Neural cell (in vitro differentiated cells): ENCODE results near the gene CNOT10. TPM values are rescaled to one million over a fixed set of nuclear protein-coding genes. Genes with fewer than 3 reads are reported as not detected.

Source experiments
- H2AFZ ChIP-seq: fragments of 200-600, 300-800 bp; sonication (generic), shearing (Covaris generic); 2 replicates; pipeline ENCODE4 v1.6.0; 2014; ENCODE audit warnings: low read depth, mild to moderate bottlenecking, antibody characterized with exemption, low read length, moderate library complexity
- H3F3A ChIP-seq: fragments of 200-600 bp; shearing (Covaris generic); 2 replicates; pipeline ENCODE4 v1.6.1; 2016; ENCODE audit warnings: mild to moderate bottlenecking, moderate library complexity, mixed read lengths, antibody characterized with exemption, low read length; ENCODE audit not compliant: insufficient read depth, poor library complexity, severe bottlenecking
- H3K27ac ChIP-seq: fragments of 200-600, 300-800 bp; sonication (generic), shearing (Covaris generic); 2 replicates; pipeline ENCODE4 v1.5.1; 2014; ENCODE audit warnings: mild to moderate bottlenecking, low read length, moderate library complexity
- H3K27me3 ChIP-seq: fragments of 300-800, 200-600 bp; sonication (generic), shearing (Covaris generic); 2 replicates; pipeline ENCODE4 v1.6.0; 2014; ENCODE audit warnings: mild to moderate bottlenecking, low read depth, low read length, moderate library complexity; ENCODE audit not compliant: insufficient read depth
- H3K36me3 ChIP-seq: fragments of 300-800, 200-600 bp; sonication (generic), shearing (Covaris generic); 2 replicates; pipeline ENCODE4 v1.5.1; 2014; ENCODE audit warnings: mild to moderate bottlenecking, antibody characterized with exemption, low read length, moderate library complexity; ENCODE audit not compliant: insufficient read depth
- H3K4me2 ChIP-seq: fragments of 300-800, 200-600 bp; sonication (generic), shearing (Covaris generic); 2 replicates; pipeline ENCODE4 v1.6.0; 2014; ENCODE audit warnings: mild to moderate bottlenecking, low read length
- H3K4me3 ChIP-seq: fragments of 300-800, 200-600 bp; sonication (generic), shearing (Covaris generic); 2 replicates; pipeline ENCODE4 v1.5.1; 2014; ENCODE audit warnings: mild to moderate bottlenecking, low read length, moderate library complexity
- H3K79me2 ChIP-seq: fragments of 200-600 bp; shearing (Covaris generic); replicated peaks from 2 replicates; pipeline ENCODE4 v1.6.0; 2014; ENCODE audit warnings: mild to moderate bottlenecking, low read length, moderate library complexity; ENCODE audit not compliant: insufficient read depth
- H3K9ac ChIP-seq: fragments of 300-800, 200-600 bp; sonication (generic), shearing (Covaris generic); 2 replicates; pipeline ENCODE4 v1.6.1; 2016; ENCODE audit warnings: mild to moderate bottlenecking, low read length, mixed read lengths
- H3K9me2 ChIP-seq: fragments of 200-600 bp; shearing (Covaris generic); 2 replicates; pipeline ENCODE4 v1.6.1; 2016; ENCODE audit warnings: mild to moderate bottlenecking, low read length, mixed read lengths; ENCODE audit not compliant: insufficient read depth
- H3K9me3 ChIP-seq: fragments of 200-600, 300-800 bp; sonication (generic), shearing (Covaris generic); 2 replicates; pipeline ENCODE4 v1.6.1; 2016; ENCODE audit warnings: mild to moderate bottlenecking, mixed run types, low read length, moderate library complexity, mixed read lengths
- H4K20me1 ChIP-seq: fragments of 200-600 bp; shearing (Covaris generic); 2 replicates; pipeline ENCODE4 v1.6.1; 2016; ENCODE audit warnings: mild to moderate bottlenecking, mixed run types; ENCODE audit not compliant: insufficient read depth
- EP300 ChIP-seq: fragments of 450-650 bp; conservative IDR thresholded peaks from 2 replicates; pipeline ENCODE4 v1.6.1; 2014; ENCODE audit warnings: antibody characterized with exemption, mild to moderate bottlenecking, moderate library complexity; ENCODE audit not compliant: poor library complexity, severe bottlenecking
- EZH2 ChIP-seq: fragments of 200-600, 300-800 bp; shearing (Covaris generic), sonication (generic); IDR thresholded peaks from 2 replicates; pipeline ENCODE4 v1.6.1; 2014; ENCODE audit warnings: antibody characterized with exemption, low read length, borderline replicate concordance, mild to moderate bottlenecking; ENCODE audit not compliant: insufficient read depth, poor library complexity, severe bottlenecking
- MXI1 ChIP-seq: fragments of 450-650 bp; conservative IDR thresholded peaks from 2 replicates; pipeline ENCODE4 v1.6.1; 2014; ENCODE audit warnings: antibody characterized with exemption, mild to moderate bottlenecking; ENCODE audit not compliant: poor library complexity, severe bottlenecking
- POLR2AphosphoS5 ChIP-seq: IDR thresholded peaks from 2 replicates; pipeline ENCODE4 v1.6.1; 2012
- RAD21 ChIP-seq: fragments of 450-650 bp; conservative IDR thresholded peaks from 2 replicates; pipeline ENCODE4 v1.6.1; 2014; ENCODE audit warnings: antibody characterized with exemption, mild to moderate bottlenecking, moderate library complexity
- SMC3 ChIP-seq: fragments of 450-650 bp; conservative IDR thresholded peaks from 2 replicates; pipeline ENCODE4 v1.6.1; 2014; ENCODE audit warnings: antibody characterized with exemption, mild to moderate bottlenecking, moderate library complexity; ENCODE audit not compliant: poor library complexity
- TAF1 ChIP-seq: IDR thresholded peaks from 2 replicates; pipeline ENCODE4 v1.6.1; 2012; ENCODE audit warnings: low read depth
- polyA plus RNA-seq: library from polyadenylated mRNA; depleted of rRNA; stranded (reverse); fragments of >200 nt; gene quantifications from 2 replicates; pipeline ENCODE4 v1.2.3, GENCODE V29; 2014
- TF ChIP-seq, protein P1 (sequence below): fragments of 450-650 bp; IDR thresholded peaks from 2 replicates; pipeline ENCODE4 v1.5.1; 2014; ENCODE audit warnings: antibody characterized with exemption, mild to moderate bottlenecking, moderate library complexity; ENCODE audit not compliant: poor library complexity, severe bottlenecking
- TF ChIP-seq, protein P2 (sequence below): IDR thresholded peaks from 2 replicates; pipeline ENCODE4 v1.6.1; 2012; ENCODE audit warnings: borderline replicate concordance

CNOT10 gene
- polyA plus RNA-seq, 1 donor from 2014 or later = 53.8 TPM

GRCh38 chr3:32764481-32764880 is 79.5 kb downstream of the CNOT10 start:
- no peaks in the 10 kb centered on the region for H3K9me3 ChIP-seq
- no peaks in the 10 kb centered on the region for H3K36me3 ChIP-seq
- no peak overlapping the region for H2AFZ ChIP-seq
- H3K27me3 ChIP-seq = no peaks in the 10 kb centered on the region
- H4K20me1 ChIP-seq = no peaks in the 10 kb centered on the region
- H3K27ac ChIP-seq = no peak overlapping the region
- H3K9me2 ChIP-seq = no peaks in the 10 kb centered on the region
- no peak for TF ChIP-seq RAD21
- TF ChIP-seq TAF1 = no peak
- TF ChIP-seq, protein P1, sequence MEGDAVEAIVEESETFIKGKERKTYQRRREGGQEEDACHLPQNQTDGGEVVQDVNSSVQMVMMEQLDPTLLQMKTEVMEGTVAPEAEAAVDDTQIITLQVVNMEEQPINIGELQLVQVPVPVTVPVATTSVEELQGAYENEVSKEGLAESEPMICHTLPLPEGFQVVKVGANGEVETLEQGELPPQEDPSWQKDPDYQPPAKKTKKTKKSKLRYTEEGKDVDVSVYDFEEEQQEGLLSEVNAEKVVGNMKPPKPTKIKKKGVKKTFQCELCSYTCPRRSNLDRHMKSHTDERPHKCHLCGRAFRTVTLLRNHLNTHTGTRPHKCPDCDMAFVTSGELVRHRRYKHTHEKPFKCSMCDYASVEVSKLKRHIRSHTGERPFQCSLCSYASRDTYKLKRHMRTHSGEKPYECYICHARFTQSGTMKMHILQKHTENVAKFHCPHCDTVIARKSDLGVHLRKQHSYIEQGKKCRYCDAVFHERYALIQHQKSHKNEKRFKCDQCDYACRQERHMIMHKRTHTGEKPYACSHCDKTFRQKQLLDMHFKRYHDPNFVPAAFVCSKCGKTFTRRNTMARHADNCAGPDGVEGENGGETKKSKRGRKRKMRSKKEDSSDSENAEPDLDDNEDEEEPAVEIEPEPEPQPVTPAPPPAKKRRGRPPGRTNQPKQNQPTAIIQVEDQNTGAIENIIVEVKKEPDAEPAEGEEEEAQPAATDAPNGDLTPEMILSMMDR = no peak
- TF ChIP-seq MXI1 = no peak
- TF ChIP-seq SMC3 = no peak
- TF ChIP-seq POLR2AphosphoS5 = no peak
- TF ChIP-seq, protein P2, sequence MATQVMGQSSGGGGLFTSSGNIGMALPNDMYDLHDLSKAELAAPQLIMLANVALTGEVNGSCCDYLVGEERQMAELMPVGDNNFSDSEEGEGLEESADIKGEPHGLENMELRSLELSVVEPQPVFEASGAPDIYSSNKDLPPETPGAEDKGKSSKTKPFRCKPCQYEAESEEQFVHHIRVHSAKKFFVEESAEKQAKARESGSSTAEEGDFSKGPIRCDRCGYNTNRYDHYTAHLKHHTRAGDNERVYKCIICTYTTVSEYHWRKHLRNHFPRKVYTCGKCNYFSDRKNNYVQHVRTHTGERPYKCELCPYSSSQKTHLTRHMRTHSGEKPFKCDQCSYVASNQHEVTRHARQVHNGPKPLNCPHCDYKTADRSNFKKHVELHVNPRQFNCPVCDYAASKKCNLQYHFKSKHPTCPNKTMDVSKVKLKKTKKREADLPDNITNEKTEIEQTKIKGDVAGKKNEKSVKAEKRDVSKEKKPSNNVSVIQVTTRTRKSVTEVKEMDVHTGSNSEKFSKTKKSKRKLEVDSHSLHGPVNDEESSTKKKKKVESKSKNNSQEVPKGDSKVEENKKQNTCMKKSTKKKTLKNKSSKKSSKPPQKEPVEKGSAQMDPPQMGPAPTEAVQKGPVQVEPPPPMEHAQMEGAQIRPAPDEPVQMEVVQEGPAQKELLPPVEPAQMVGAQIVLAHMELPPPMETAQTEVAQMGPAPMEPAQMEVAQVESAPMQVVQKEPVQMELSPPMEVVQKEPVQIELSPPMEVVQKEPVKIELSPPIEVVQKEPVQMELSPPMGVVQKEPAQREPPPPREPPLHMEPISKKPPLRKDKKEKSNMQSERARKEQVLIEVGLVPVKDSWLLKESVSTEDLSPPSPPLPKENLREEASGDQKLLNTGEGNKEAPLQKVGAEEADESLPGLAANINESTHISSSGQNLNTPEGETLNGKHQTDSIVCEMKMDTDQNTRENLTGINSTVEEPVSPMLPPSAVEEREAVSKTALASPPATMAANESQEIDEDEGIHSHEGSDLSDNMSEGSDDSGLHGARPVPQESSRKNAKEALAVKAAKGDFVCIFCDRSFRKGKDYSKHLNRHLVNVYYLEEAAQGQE = no peak
- TF ChIP-seq EZH2 = no peak
- no peak for TF ChIP-seq EP300
- no peak overlapping the region for H3K9ac ChIP-seq
- no peaks in the 10 kb centered on the region for H3F3A ChIP-seq
- H3K4me3 ChIP-seq = no peak overlapping the region
- no peak overlapping the region for H3K4me2 ChIP-seq
- no peaks in the 10 kb centered on the region for H3K79me2 ChIP-seq

GRCh38 chr3:32778389-32778788 is 93.4 kb downstream of the CNOT10 start:
- no peak overlapping the region for H2AFZ ChIP-seq
- H3K27ac ChIP-seq = no peak overlapping the region
- peaks cover 5% of the 10 kb centered on the region for H3F3A ChIP-seq
- H3K4me2 ChIP-seq = no peak overlapping the region
- H3K9ac ChIP-seq = no peak overlapping the region
- no peaks in the 10 kb centered on the region for H3K9me3 ChIP-seq
- no peaks in the 10 kb centered on the region for H4K20me1 ChIP-seq
- peaks cover 12% of the 10 kb centered on the region for H3K27me3 ChIP-seq
- no peaks in the 10 kb centered on the region for H3K9me2 ChIP-seq
- no peak overlapping the region for H3K4me3 ChIP-seq
- TF ChIP-seq RAD21 (no peak), SMC3 (no peak), MXI1 (no peak), EP300 (no peak), POLR2AphosphoS5 (no peak)
- TF ChIP-seq, protein P1 = no peak
- TF ChIP-seq, protein P2 = no peak
- no peaks in the 10 kb centered on the region for H3K79me2 ChIP-seq
- H3K36me3 ChIP-seq = no peaks in the 10 kb centered on the region
